ENCODE data around the gene SCAMP4. TPM values are rescaled to one million over a fixed set of nuclear protein-coding genes. Genes with fewer than 3 reads are reported as not detected.

The SCAMP4 gene
- total and polyA plus RNA-seq, 2 experiments from 2014 or later = 69.3 to 89.8 TPM

DNA sequence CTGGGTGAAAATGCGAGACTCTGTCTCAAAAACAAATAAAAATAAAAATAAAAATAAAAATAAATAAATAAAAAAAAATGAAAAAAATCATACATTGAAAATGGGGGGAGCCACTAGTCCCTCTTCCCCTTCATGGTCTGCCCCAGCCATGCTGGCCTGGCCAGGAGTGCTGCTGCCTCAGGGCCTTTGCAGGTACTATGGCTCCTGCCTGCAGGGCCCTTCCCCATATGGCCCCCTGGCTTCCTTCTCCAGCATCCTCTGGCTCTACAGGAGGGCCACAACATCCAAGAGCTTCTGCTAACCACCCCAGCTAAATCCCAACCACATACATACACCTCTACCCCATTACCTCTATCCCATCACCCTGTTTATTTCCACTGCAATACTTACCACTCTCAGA lies 15.3 kb upstream of the SCAMP4 start:
- Histone ChIP-seq H3K9me3 (ENCODE audit: low read depth) (no peaks in the 10 kb centered on the region), H4K20me1 (ENCODE audit: insufficient read depth, poor library complexity, severe bottlenecking) (no peaks in the 10 kb centered on the region), H3K79me2 (peaks cover 1% of the 10 kb centered on the region), H3K4me3 (no peak overlapping the region), H3K27ac (no peak overlapping the region), H3K36me3 (replicated peaks; ENCODE audit: insufficient read depth, low read depth) (no peaks in the 10 kb centered on the region), H3K9me2 (replicated peaks; ENCODE audit: insufficient read depth) (no peaks in the 10 kb centered on the region), H3K27me3 (no peaks in the 10 kb centered on the region), H2AFZ (no peak overlapping the region), H3K4me2 (no peak overlapping the region), H3K4me1 (ENCODE audit: insufficient read depth) (peaks cover 2% of the 10 kb centered on the region)
- TF ChIP-seq EZH2 (IDR thresholded peaks at IDR 0.05; ENCODE audit: borderline replicate concordance) = no peak
- no peak for TF ChIP-seq EZH2phosphoT487 (IDR thresholded peaks at IDR 0.05; ENCODE audit: low read depth, severe bottlenecking, unreplicated experiment)
- TF ChIP-seq, protein P1, sequence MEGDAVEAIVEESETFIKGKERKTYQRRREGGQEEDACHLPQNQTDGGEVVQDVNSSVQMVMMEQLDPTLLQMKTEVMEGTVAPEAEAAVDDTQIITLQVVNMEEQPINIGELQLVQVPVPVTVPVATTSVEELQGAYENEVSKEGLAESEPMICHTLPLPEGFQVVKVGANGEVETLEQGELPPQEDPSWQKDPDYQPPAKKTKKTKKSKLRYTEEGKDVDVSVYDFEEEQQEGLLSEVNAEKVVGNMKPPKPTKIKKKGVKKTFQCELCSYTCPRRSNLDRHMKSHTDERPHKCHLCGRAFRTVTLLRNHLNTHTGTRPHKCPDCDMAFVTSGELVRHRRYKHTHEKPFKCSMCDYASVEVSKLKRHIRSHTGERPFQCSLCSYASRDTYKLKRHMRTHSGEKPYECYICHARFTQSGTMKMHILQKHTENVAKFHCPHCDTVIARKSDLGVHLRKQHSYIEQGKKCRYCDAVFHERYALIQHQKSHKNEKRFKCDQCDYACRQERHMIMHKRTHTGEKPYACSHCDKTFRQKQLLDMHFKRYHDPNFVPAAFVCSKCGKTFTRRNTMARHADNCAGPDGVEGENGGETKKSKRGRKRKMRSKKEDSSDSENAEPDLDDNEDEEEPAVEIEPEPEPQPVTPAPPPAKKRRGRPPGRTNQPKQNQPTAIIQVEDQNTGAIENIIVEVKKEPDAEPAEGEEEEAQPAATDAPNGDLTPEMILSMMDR (IDR thresholded peaks at IDR 0.05; ENCODE audit: poor library complexity) = no peak
- WGBS (ENCODE audit: low lambda C conversion rate, missing lambda C conversion rate) = 100% methylated on average over 1 of the region's 1 CpG
- DNase-seq (ENCODE audit: low spot score) = no peak

DNA sequence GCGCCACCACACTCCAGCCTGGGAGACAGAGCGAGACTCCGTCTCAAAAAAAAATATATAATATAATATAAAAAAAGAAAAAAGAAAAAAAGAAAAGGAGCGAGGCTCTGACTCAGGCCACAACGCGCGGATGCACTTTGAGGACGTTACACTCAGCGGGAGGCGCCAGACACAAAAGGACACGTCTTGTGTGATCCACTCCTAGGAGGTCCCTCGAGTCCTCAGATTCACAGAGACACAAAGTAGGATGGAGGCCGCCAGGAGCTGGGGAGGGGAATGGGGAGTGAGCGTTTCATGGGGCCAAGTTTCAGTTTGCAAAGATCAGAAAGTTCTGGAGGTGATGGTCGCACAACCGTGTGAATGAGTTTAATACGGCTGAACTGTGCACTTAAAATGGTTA lies 11.4 kb upstream of the SCAMP4 start:
- Histone ChIP-seq H2AFZ (no peak overlapping the region), H3K27me3 (no peaks in the 10 kb centered on the region), H3K9me3 (ENCODE audit: low read depth) (no peaks in the 10 kb centered on the region), H4K20me1 (ENCODE audit: insufficient read depth, poor library complexity, severe bottlenecking) (no peaks in the 10 kb centered on the region), H3K9me2 (replicated peaks; ENCODE audit: insufficient read depth) (no peaks in the 10 kb centered on the region), H3K27ac (no peak overlapping the region), H3K4me2 (no peak overlapping the region), H3K4me3 (no peak overlapping the region), H3K79me2 (no peaks in the 10 kb centered on the region), H3K4me1 (ENCODE audit: insufficient read depth) (no peaks in the 10 kb centered on the region), H3K36me3 (replicated peaks; ENCODE audit: insufficient read depth, low read depth) (no peaks in the 10 kb centered on the region)
- TF ChIP-seq EZH2phosphoT487 (IDR thresholded peaks at IDR 0.05; ENCODE audit: low read depth, severe bottlenecking, unreplicated experiment) (no peak), EZH2 (IDR thresholded peaks at IDR 0.05; ENCODE audit: borderline replicate concordance) (no peak)
- TF ChIP-seq, protein P1 (IDR thresholded peaks at IDR 0.05; ENCODE audit: poor library complexity) = no peak
- no peak for DNase-seq (ENCODE audit: low spot score)
- 82% methylated on average over 16 of the region's 17 CpGs for WGBS (ENCODE audit: low lambda C conversion rate, missing lambda C conversion rate)

DNA sequence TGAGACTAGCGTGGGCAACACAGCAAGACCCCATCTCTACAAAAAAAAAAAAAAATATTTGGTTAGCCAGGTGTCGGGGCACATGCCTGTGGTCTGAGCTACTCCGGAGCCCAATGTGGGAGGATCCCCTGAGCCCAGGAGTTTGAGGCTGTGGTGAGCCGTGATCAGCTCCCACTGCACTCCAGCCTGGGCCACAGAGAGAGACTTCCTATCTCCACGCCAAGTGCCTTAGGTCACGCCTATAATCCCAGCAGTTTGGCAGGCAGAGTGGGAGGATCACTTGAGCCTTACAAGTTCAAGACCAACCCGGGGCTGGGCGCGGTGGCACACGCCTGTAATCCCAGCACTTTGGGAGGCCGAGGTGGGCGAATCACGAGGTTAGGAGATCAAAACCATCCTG lies 8.7 kb upstream of the SCAMP4 start:
- no peak for DNase-seq (ENCODE audit: low spot score)
- Histone ChIP-seq H4K20me1 (ENCODE audit: insufficient read depth, poor library complexity, severe bottlenecking) (no peaks in the 10 kb centered on the region), H2AFZ (no peak overlapping the region), H3K4me3 (no peak overlapping the region), H3K9me3 (ENCODE audit: low read depth) (no peaks in the 10 kb centered on the region), H3K36me3 (replicated peaks; ENCODE audit: insufficient read depth, low read depth) (no peaks in the 10 kb centered on the region), H3K4me2 (no peak overlapping the region), H3K27ac (no peak overlapping the region), H3K4me1 (ENCODE audit: insufficient read depth) (no peaks in the 10 kb centered on the region), H3K79me2 (no peaks in the 10 kb centered on the region), H3K9me2 (replicated peaks; ENCODE audit: insufficient read depth) (no peaks in the 10 kb centered on the region), H3K27me3 (no peaks in the 10 kb centered on the region)
- TF ChIP-seq, protein P1 (IDR thresholded peaks at IDR 0.05; ENCODE audit: poor library complexity) = no peak
- TF ChIP-seq EZH2phosphoT487 (IDR thresholded peaks at IDR 0.05; ENCODE audit: low read depth, severe bottlenecking, unreplicated experiment) = no peak
- no peak for TF ChIP-seq EZH2 (IDR thresholded peaks at IDR 0.05; ENCODE audit: borderline replicate concordance)
- WGBS (ENCODE audit: low lambda C conversion rate, missing lambda C conversion rate) = 90% methylated on average over 13 of the region's 13 CpGs

DNA sequence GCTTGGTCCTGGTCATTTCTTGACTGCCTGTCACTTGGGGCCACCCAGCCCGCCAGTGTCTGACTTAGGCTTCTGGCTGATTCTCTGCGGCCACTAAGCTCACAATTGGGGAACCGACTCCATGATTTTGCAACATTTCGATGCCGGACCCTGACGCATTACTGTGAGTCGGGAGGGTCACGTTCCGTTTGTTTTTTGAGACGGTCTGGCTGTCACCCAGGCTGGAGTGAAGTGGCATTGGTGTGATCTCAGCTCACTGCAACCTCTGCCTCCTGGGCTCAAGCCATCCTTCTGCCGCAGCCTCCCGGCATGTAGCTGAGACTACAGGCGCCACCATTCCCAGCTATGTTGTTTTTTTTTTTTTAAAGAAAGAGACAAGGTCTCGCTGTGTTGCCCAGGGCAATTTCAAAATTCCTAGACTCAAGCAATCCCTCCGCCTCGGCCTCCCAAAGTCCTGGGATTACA lies 3.2 kb upstream of the SCAMP4 start:
- no peaks in the 10 kb centered on the region for H3K9me3 ChIP-seq (ENCODE audit: low read depth)
- 85% methylated on average over 16 of the region's 16 CpGs for WGBS (ENCODE audit: low lambda C conversion rate, missing lambda C conversion rate)
- H3K4me2 ChIP-seq = no peak overlapping the region
- no peak for DNase-seq (ENCODE audit: low spot score)
- H3K27me3 ChIP-seq = no peaks in the 10 kb centered on the region
- H3K4me3 ChIP-seq = no peak overlapping the region
- peaks cover 14% of the 10 kb centered on the region for H3K79me2 ChIP-seq
- no peak overlapping the region for H3K27ac ChIP-seq
- no peak overlapping the region for H2AFZ ChIP-seq
- no peaks in the 10 kb centered on the region for H3K36me3 ChIP-seq (replicated peaks; ENCODE audit: insufficient read depth, low read depth)
- no peaks in the 10 kb centered on the region for H3K9me2 ChIP-seq (replicated peaks; ENCODE audit: insufficient read depth)
- no peaks in the 10 kb centered on the region for H4K20me1 ChIP-seq (ENCODE audit: insufficient read depth, poor library complexity, severe bottlenecking)
- peaks cover 9% of the 10 kb centered on the region for H3K4me1 ChIP-seq (ENCODE audit: insufficient read depth)
- TF ChIP-seq, protein P1 (IDR thresholded peaks at IDR 0.05; ENCODE audit: poor library complexity) = no peak
- TF ChIP-seq EZH2 (IDR thresholded peaks at IDR 0.05; ENCODE audit: borderline replicate concordance) = no peak

All from hepatocyte (in vitro differentiated cells).